LHCN-M2 (cell line): Measurements from ENCODE around the gene ADGRF1. TPM values are rescaled to one million over a fixed set of nuclear protein-coding genes. Genes with fewer than 3 reads are reported as not detected.

Source experiments
- DNase-seq: peaks from one replicate; pipeline ENCODE4 v3.0.0-alpha.2; 2012; ENCODE audit warnings: low read depth
- total RNA-seq: library from RNA; depleted of rRNA; stranded (reverse); fragments of >200 nt; gene quantifications from 2 replicates; pipeline ENCODE4 v1.2.3, GENCODE V29; 2014; rRNA removed

ADGRF1 gene
- total RNA-seq, 1 experiment from 2014 or later, result not detected

DNA sequence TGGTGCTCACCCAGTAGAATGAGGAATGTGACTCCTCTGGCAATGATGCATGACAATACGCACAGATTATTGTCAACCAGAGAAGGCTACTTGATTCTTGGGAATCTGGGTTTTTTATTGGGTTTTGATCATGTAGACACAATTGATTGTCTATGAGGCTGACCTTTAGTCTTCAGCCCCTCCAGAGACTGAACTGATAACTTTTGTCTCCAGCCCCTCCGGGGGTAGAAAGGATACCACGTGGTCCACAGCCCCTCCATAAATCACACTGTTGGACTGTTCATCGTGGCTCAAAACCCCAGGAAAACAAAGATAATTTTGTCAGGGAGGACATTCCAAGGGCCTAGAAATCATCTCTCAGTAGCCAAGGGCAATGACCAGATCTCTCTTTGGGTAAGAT lies 62.9 kb downstream of the ADGRF1 start:
- no peak for DNase-seq

DNA sequence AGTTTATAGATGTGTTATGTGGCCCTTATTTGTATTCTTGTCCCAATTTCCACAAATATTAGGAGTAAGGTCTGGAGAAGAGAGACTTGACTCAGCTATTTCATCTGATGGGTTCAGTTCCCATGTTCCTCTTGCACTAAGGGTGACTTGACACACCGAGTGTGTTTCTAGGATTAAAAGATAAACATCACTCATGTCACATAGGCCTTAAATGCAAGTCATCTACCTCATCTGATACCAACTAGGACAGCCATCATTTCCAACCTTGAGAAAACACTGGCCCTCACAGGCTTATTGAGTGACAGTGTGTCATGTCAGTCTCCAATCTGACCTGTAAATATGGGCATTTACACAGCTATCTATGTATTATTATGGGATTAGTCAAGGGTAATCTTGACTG lies 67.3 kb downstream of the ADGRF1 start:
- no peak for DNase-seq

DNA sequence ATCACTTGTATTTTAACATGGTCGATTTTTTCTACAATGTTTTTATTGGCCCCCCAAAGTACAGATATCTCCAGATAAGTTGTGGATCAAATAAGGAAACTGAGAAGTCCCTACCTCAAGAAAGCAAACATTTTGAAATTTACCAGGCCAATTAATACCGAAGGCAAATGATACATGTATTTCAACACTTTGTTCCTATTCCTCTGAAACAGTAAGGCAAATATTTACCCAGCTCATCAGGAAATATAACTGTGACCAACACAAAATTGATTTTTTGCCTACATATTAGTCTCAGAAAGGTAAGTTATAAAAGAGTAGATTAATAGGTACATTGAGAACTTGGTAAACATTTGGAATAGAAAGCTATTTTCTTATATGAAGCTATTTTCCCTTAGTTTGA lies 69.1 kb downstream of the ADGRF1 start:
- DNase-seq, result no peak

DNA sequence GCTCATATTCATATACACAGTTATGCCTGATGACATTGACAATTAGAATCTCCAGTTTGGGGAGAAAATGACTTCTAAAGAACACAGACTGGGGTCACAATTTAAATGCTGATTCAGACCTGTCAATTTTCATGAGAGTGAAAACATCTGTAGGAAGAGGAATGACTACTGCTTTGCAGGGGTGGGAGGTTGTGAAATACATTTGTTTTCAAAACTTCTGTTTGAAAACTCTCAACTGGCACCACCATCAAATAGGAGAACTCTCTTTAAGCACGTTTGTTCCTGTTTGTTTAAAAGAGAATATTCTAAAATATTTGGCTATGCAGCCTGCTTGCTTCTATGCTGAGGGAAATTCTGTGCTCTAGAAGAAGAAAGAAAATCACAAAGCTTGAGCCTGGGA lies 69.6 kb downstream of the ADGRF1 start:
- no peak for DNase-seq

DNA sequence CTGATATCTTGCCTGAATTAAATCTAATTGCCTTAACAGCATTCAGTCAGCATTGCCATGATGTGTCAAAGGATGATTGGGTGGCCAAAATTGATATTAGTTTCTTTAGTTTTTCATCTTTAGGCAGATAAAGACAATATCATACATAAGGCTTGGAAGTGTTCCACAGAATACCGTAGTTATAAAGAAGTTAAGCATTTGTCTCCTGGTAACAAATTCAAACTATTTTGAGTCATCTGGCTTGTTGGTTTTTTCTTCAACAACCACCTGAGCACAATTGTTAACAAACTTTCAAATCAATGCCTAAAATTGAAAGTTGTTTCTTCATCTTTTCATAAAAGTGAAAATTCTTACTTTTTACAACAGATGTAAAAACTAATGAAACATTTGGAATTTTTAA lies 72.9 kb downstream of the ADGRF1 start:
- no peak for DNase-seq

DNA sequence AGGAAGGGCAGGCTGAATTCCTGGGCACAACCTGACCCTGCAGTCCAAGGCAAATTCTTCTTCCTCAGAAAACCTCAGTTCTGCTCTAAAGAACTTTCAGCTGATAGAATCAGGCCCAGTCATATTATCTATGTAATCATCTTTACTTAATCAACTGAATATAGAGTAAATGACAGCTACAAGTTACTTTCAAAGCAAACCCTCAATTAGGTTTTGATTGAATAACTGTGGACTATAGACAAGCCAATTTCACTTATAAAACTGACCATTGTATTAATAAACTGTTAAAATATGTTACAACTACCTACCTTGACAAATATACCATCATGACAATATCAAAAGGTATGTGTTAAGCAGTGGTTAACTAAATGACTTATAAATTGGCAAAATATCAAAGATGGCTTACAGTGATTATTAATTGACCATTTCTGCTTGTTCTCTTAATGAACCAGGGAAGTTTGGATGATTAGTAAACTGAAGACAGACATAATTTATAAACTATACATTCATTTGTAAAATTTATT lies 74.2 kb downstream of the ADGRF1 start:
- no peak for DNase-seq

DNA sequence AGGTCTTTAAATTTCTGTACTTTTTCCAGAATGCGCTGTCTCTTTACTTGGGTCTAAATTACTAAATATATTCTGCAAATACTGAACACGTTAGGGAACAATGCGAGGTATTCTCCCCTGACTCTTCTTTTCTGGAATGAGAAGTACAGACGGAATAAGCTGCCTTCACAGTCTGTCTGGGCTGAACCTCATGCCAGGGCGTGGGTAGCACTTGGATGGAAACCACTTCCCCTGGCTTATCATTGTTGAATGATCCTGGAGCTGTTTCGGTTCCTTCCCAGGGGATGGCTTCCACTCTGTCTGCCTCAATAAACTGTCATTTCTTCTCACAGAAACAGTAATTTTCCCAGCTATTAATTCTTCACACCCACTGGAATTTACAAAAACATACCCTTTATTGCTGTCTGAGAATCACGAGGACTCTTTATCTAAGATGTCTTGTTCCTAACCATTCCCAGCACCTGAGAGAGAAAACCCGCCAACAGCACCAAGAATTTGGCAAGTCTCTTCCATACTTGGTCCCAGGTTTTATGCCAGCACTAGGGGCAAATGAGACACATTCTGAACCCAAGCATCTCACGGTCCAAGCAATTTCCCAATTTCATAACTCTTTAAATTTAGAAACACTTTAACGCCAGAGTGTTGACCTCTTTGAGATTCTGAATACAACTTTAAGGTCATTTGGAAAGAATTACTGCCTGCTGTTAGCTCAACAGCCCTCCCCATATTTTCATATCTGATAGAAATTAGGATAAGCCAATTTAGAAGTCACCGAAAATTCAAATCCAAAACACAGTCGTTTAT lies 77.2 kb downstream of the ADGRF1 start:
- DNase-seq, result no peak

DNA sequence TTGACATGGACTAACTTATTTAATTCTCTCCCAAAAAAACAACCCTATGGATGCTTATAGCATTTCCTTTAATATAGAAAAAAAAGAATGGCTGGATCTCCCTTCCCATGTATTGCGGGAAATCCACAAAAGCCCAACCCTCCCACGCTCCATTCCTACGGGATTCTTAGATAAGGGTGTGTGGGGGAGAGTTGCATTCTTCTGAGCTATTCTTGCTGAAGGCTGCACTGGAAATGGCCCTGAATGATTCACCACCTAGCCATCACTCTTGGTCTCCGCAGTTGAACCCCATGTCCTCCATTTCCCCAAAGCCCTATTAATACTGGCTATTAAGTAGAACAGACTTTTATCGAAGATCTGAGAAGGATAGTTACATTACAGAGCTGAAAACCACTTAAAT lies 78.5 kb downstream of the ADGRF1 start:
- no peak for DNase-seq

DNA sequence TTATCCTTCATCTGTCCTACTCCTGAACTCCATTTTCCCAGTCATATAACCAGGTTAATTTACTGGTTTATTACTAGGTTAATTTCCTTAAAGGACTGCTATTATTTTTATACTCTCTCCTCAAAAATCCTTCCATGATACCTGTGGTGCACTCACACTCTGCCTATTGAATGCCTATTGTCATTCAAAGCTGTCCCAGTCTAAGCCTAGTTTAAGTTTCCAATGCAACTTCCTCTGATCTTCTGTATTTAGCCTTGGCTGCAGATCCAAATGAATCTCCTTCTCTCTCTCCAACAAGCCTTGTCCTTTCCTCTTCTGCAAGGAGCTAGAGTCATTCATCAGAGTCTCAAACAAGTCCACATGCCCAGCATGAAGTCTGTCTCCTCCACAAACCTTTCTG lies 79.1 kb downstream of the ADGRF1 start:
- no peak for DNase-seq

DNA sequence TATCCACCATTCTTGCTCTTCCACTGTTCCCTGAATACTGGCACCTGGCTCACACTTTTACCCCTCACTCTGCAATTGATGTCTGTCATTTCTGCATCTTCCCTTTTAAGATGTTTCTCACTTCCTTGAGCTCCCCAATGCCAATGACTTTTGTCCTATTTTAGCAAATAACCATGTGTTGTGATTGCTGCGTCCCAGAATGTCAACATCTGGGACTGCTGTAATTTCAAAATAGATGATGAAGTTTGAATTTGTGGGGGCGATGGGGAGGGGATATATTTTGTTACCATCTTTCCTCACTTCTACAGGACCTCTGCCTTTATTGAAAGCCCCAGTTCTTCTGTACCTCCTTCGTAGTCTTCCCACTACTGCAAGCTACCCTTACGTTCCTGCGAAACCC lies 80.4 kb downstream of the ADGRF1 start:
- DNase-seq, result no peak

DNA sequence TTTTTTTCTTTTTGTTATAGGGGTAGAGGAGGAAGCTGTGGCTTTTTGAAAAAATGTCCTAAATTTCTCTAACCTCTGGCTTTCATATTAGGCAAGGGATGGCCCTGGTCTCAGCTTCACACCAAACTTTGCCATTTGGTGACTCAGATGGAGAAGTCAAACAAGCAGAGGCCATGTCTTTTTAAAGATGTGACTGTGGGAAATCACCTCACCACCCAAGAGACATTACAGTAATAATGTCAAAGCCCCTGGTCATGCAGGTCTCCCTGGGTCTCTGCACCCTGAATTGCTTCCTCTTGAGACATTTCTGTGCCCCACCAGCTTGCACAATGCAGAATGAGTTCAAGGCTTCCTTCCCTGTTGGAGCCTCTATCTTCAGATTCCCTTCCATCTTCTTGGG lies 80.9 kb downstream of the ADGRF1 start:
- DNase-seq, result no peak

DNA sequence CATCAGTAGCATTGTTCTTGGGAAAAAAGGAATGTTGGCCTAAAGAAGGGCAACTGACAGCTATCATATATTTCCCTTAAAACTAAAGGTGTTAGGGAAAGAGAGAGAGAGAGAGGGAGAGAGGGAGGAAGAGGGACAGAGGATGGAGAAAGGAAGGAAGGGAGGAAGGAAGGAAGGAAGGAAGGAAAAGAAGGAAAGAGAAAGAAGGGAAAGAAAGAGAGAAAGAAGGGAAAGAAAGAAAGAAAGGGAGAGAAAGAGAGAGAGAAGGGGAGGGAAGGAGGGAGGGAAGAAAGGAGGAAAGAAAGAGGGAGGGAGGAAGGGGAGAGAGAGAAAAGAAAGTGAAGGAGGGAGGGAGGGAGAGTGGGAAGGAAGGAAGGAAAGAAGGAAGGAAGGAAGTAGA lies 82.7 kb downstream of the ADGRF1 start:
- no peak for DNase-seq

DNA sequence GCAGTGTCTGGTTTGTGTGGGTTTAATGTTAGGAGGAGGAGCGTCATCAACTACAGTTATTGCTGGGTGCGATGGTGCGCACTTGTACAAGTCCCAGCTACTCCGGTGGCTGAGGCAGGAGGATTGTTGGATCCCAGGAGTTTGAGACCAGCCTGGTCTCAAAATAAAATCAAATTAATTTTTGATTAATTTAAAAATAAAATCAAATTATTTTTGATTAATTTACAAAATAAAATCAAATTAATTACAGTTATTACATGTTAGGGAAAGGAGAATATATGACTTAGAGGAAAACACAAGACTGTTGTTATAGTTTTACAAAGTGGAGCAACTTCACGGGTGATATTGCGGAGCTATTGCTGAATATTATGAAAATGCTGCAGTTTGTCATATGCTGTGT lies 85.7 kb downstream of the ADGRF1 start:
- no peak for DNase-seq

DNA sequence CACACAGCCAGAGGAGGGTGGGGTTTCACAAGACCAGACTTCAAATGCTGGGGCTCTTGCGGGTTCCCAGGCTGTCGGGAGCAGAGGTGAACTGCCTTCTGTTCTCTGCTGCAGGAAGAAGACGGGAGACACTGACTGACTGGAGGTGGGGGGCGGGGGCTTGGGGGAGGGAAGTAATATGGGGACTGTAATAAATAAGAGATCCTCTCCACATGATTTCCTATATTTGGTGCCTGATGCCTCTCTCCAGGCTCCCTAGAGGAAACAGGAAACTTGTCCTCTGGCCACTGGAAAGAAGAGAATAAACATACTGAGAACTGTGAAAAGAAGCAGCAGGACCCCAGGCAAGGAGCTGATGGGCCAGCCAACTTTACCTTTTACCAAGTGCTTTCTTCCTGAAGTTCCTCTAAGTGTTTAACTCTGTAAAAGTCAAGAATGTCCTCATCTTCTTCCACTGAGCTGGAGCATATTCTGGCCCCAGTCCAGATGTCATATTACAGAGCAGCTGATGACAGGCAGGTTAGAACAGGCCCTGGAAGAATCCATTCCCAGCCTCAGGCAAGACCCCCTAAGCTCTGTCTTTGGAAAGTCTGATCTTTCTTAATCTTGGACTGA lies 87.2 kb downstream of the ADGRF1 start:
- no peak for DNase-seq

DNA sequence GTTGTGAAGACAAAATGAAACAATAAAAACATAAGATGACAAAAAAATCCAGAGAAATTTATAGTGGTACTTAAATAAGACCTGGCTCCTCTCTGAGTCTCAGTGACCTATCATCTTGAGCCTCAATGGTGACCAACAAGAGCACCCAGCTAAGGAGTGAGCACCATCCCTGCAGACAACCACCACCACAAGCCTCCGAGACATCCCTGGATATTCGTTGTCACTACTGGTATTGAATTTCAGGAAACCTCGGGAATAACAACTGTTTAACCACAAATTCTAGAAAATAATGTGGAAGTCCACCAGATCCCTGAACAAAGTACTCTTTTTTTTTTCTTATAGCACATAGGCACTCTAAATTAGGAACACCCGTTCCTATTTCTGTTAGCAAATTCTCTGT lies 88.2 kb downstream of the ADGRF1 start:
- DNase-seq, result peak; percentile 34

DNA sequence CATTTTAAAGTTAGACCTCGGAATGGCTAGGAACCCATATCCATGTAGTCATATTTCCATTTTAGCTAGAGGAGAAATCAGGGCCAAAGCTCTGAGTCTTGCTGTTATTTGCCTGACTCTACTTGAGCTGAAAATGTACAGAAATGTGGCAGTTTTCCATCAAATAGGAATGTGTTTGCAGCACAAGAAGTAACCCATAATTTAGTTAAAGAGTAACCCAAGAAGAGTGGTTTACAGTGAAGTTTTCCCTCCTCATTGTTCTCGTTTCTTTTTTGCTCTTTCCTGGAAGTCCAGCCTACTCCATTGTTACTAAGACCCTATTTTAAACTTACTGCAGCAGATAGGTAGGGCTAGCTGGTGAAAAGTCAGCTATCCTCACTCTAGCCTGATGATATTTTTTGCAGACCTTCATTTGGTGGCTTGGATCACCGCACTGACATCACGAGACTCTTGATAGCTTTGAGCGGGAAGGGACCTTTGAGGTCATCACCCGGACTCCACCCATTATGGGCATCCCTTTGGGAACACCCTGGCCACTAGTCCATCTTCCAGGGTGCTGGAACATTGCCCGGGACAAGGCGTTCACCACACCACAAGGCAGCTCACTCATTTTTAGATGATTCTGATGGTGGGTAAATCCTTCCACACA lies 92.4 kb downstream of the ADGRF1 start:
- peak; percentile 27 for DNase-seq

DNA sequence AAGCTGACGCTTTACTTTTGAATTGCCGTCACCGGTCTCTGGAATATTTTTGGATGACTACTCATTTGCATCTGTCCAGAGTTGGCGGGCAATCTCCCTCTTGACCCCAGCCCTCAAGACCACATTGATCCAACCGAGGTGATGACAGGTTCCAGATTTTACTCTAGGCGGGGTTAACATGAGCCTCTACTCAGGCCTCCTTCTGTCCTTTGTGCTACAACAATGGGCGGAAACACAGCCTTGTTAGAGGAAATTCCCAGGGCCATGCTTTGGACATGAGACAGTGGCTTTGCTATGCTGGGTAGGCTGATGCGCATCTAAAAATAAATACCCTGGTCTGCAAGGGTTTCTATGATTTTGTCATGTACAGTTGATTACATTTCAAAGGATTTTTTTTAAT lies 93.4 kb downstream of the ADGRF1 start:
- DNase-seq, result no peak

Other genes starting within 250 kb of the ADGRF1 start
- gene MEP1A, start 248.9 kb downstream of the ADGRF1 start, total RNA-seq, result not detected in 2 replicates
- not detected in 2 replicates for gene ADGRF5, start 120.4 kb downstream of the ADGRF1 start, total RNA-seq